Measurements from ENCODE around the gene SLC6A2.

The SLC6A2 gene

DNA sequence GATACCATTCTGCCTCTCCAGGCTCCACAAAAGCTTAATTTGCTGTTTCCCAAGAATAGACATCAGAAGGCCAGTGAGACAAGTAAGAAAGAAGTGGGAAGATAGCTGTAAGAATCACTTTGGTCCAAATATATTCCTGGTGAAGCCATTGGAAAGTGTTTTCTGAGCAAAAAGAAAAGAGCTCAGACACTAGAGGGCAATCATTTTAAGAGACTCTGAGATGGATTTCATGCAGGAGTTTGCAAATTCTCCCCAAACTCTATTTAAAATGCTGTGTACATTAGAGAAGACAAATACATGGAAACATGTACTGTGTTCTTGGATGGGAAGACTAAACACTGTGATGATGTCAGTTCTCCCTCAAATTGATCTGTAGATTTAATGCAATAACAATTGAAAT is 8.0 kb upstream of the SLC6A2 start:
- no peak for DNase-seq (ENCODE audit: low read depth)

DNA sequence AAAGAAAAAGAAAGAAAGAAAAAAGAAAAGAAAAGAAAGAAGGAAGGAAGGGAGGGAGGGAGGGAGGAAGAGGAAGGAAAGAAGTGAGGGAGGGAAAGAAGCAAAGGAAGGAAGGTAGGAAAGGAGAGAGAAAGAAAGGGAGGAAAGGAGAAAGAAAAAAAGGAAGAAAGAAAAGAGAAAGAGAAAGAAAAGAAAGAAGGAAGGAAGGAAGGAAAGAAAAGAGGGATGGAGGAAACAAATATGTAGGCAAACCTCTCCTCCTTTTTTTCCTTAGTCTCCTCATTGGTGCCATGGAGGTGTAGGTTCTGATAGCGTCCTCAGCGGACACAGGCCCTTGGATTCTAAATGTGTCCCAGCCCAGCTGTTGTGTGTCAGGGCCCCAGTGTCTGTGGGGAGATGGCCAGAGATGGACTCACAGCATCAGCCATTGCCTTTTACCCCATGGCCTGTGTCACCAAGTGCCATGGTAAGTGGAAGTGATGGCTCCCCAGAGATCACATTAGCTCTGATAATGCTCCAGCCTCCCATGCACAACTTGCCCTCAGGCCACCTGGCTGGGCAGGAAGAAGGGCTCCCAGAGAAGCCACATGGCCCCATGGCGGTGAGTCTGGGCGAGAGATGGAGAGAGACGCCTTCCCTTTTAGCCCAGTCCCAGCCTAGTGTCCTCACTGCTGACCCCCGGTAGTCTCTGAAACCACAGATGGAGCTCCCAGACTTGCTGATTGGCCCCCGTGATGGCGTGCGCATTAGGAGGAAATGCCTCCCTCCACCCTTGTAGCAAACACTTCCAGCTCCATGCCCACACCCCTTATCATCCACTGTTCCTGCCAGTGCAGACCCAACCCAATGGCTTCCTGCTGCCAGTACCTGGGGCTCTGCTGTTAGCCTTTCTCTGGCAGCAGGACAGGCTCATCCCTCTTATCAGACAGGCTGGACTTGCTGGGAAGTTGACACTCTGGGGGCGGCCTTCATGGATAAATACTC is 3.7 kb upstream of the SLC6A2 start:
- no peak for DNase-seq (ENCODE audit: low read depth)

DNA sequence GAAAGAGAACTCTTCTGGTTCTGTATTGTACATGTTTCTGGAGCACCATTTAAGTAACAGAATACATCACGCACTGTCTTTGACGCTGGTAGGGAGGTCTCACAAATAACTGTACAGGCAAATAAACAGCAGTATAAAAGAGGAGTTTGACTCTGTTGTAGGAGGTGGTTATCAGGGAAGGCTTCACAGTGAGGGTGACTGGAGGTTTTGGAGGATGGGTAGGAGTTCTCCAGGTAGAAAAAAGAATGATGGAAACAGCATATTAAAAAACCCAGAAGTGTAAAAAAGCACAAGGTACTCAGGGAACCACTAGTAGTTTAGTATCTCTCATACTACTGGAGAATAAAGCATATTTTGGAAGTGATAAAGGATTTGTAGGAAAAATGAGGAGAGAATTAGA is 2.7 kb upstream of the SLC6A2 start:
- DNase-seq (ENCODE audit: low read depth): no peak

DNA sequence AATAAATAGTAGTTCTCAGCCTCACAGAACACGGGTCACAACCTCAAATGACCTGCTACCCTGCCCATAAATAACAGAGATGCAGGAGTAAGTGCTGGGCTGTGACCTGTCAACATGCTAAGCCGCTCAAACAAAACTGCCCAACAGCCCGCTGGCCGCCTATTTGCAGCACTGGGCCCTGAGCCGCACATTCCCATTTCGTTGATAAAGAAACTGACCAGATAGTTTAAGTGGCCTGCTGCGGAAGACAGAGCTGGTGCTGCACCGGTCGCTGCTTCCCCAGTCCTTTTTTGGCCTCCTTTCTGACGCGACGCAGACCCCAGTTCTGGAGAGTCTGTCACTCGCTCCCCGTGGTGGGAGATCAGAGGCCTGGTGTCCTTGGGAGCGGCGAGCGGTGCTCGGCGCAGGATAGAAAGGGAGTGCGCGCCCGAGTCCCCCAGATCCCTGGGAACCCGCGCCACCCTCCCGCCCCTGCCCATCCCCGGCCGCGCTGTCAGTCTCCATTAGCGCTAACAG is 349 bp upstream of the SLC6A2 start:
- DNase-seq (ENCODE audit: low read depth): no peak

DNA sequence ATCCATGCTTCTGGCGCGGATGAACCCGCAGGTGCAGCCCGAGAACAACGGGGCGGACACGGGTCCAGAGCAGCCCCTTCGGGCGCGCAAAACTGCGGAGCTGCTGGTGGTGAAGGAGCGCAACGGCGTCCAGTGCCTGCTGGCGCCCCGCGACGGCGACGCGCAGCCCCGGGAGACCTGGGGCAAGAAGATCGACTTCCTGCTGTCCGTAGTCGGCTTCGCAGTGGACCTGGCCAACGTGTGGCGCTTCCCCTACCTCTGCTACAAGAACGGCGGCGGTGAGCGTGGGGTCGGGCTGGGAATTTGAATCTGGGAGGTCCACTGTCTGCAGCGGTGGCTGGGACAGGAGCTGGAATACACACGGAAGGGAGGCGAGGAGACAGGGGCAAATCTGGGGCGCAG is 904 bp downstream of the SLC6A2 start:
- no peak for DNase-seq (ENCODE audit: low read depth)

DNA sequence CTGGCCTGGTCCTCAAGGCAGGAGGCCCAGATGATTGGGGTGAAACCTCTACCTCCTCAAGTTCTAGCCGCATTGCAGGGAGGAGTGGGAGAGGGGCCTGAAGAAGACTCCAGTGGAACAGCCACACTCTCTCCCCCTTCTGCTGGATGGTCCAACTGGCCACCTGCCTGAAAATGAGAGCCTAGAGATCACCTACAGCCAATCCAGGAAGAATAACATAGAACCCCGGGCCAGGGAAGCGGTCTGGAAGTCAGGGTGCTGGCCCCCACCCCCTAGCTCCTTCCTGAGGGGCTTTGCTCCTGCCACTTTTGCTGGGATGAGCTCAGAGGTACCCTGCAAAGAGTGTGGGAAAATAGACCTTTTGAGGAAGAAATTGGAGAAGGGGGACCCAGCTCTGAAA is 1.8 kb downstream of the SLC6A2 start:
- DNase-seq (ENCODE audit: low read depth): no peak

DNA sequence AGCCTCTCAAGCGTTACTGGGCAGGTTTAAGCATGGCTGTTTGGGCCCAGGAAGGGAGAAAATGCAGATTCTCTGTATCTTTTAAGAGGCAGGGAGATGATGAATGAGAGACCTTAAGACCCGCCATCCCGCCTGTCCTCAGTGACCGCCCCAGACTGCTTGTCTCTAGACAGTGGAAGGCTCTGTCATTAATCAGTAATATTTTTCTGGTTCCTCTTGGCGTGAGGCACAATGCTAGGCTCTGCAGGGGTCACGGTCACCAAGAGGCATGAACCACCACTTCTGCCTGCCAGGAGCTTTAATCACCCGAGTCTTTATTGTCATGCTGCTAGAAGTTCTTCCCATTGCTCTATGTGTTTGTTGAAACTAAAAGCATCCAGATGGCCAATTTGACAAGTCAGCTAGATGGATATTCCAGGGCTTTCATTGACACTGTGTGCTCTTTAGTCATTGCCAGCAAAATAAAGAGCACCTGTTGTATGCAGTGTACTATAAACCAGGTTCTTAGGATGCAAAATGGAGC is 3.2 kb downstream of the SLC6A2 start:
- DNase-seq (ENCODE audit: low read depth): no peak

DNA sequence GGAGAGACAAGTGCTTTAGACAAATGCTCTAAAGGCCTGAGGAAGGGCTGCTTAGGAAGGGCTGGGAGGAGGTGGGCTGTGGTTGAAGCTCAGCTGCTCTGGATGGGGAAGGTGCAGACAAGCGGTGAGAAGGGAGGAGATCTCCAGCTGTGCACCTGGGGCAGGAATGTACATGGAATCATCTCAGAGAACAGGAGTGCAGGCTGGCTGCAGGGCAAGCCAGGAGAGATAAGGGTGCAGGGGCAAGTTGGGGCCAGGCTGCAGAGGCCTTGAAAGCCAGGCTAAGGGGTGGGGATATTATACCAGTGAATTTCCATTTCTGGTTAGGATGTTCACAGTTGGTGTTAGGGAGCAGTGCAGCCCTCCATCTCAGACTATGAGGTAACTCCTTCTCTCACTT is 4.2 kb downstream of the SLC6A2 start:
- DNase-seq (ENCODE audit: low read depth): no peak

DNA sequence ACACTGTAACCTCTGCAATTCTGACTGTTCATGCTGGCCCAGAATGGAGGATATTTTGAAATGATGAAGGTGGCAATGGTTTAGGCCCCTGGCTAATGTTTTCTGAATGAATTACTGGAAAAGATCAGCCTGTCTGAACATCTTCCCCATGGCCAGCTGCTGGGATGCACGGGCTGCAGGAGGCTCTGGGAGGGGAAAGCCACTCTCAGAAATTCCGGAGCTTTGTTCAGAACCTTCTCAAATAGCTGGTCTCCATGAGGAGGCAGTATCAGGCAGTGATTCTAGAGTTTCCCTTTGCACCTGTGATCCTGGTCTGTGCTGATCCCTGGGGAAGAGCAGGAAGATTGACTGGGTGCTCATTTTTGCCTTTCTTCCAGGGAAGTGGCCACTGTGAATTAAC is 5.0 kb downstream of the SLC6A2 start:
- DNase-seq (ENCODE audit: low read depth): no peak

DNA sequence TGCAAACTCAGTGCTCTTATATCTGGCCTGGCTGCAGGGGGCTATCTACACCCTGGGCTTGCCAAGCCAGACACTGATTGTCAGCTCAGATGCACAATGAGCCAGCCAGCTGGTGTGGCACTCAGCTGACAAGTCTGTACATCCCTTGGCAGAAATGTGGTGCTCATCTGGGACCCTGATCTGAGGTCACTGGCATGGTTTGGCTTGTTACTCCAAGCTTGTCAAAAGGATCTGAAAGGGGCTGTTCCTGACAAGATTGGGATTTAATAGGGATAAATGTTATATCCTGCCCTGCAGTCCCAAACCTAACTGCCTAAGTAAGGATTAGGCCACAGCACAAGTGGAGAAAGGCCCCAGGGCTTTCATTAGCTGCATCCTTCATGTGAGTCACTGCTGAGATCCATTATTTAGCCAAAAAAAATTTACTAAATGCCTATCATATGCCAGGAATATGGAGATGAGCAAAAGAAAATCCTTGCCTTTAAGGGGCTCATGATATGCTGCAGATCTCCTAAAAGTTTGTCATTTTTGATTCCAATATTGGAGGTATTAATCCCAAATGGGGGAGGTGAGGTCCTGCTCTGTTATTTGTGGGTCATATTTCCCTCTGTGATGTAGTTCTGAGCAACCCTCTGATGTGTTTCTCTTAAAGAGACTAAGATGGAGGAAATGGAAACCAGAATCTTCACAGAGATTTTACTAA is 6.3 kb downstream of the SLC6A2 start:
- DNase-seq (ENCODE audit: low read depth): no peak

DNA sequence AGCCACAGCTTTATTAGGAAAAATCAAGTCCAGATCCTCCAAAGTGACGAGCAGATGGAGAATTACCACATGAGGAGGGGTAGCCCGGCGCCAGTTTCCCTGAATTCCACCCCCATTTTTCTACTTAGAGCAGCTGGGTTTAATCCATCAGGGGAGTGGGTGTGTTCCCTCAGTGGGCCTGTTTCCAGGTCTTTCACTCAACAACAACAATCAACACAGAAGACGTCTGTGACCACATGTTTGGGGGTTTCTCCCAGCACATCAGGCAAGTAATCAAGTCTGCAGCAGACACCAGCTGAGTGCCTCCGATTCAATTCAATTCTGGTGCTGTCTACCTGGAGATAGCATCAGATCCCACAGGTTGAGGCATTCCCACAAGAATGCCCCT is 6.8 kb downstream of the SLC6A2 start:
- no peak for DNase-seq (ENCODE audit: low read depth)

DNA sequence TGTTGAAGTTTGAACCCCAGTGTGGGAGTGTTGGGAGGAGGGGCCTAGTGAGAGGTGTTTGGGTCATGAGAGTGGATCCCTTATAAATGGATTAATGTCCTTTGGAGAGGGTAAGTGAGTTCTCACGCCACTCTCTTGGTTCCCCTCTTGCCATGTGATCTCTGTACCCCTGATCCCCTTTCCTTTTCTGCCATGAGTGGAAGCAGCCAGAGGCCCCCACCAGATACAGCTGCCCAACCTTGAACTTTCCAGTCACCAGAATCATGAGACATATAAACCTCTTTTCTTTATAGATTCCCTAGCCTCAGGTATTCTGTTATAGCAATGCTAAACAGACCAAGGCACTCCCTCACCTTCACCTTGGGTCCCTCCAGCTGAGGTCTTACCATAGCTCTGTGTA is 7.4 kb downstream of the SLC6A2 start:
- no peak for DNase-seq (ENCODE audit: low read depth)

DNA sequence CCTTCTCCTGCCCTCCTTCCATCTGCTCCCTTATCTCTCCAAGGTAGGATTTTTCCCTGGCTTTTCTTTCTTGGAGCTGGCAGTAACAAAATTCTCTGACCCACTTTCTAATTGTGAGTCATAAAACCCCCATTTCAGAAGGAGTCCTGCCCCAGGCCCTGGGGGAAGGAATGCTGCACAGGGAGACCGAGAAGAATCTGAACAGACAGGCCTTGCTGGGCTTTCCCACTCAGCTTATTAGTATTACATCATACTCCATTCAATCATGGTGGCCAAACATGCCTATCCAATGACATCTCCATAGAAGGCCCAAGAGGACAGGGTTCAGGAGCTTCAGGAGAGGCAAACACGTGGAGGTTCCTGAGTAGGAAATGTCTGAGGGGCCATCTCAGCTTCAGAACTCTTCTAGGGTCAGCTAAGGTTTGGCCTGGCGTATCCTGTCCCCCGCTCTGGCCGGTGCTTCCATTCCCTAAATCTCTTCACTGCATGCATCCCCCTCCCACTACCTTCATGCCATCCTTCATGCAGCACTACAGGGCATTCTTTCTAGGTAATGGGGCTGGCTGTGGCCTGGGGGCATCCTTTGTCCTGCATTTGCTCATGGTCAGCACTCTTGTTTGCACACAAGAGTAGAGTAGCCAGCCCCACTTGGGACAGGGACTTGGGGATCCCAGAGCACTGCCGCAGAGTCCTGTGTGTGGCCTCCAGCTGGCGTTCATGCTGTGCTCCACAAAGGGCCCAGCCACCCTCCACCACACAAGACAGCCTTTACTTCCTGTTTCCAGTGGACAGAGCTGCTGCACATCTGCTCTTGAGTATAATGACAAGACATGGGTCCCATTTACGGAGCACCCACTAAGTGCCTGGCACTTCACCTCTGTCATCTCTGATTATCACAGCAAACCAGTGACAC is 8.2 kb downstream of the SLC6A2 start:
- no peak for DNase-seq (ENCODE audit: low read depth)

DNA sequence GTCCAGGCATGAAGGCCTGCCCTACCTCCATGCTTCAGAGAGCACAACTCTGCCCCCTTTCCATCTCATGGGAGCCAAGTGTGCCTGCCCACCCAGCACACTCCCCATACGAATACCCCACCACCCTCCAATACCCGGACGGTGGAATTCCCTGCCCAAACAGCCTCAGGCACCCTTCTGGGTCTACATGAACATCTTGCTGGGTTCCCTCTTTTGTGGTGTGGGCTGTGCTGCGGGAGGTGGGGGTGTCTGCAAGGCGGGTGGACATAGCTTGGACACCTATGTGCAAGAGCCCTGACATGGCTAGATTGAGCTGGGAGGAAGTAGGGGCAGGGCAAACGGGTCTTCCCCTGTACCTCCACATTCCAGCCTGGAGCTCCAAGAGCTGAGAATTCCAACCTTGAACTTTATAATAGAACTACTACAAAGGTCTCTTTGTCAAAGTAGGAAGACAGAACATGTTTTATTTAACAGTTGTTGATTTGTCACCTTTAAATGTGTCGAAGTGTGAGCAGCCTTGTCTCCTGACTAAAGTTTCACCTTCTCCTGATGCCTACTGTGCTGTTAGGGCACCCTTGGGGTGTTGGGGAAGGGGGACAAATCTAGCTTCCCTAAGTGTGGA is 9.1 kb downstream of the SLC6A2 start:
- DNase-seq (ENCODE audit: low read depth): no peak

DNA sequence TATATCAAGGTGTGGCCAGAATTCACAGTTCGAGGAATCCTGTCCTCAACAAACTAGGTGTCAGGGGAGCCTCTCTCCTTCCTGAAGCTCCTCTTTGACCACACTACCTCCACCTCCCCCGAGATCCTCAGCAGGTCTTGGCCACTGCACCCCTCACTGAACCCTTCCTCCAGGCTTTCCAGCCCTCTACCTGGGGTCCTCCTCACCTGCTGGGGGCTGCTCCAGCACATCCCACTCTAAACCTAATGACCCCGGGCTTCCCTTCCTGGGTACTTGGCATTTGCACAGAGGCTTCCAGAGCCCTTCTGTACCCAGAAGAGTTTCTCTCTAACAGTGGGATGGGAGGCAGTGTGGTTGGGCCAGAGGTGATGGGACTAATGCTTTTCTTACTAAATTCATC is 9.7 kb downstream of the SLC6A2 start:
- no peak for DNase-seq (ENCODE audit: low read depth)

DNA sequence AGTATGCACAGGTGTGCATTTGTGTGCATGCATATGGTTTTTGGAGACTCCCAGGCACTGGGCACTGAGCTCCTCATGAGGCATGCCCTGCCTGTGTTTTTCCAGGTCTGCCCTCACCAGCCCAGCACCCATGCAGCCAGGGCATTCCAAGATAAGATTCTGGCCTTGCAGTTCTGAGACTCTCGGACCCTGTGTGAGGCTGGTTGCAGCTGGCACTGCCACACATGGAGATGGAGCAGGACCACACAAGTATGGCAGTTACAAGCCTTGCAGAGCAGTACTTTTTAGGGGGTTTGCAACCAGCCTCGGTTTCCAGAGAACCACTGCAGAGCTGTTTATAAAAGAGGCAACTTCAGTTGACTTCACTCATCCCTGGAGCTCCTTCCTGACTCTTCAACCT is 10.2 kb downstream of the SLC6A2 start:
- no peak for DNase-seq (ENCODE audit: low read depth)

DNA sequence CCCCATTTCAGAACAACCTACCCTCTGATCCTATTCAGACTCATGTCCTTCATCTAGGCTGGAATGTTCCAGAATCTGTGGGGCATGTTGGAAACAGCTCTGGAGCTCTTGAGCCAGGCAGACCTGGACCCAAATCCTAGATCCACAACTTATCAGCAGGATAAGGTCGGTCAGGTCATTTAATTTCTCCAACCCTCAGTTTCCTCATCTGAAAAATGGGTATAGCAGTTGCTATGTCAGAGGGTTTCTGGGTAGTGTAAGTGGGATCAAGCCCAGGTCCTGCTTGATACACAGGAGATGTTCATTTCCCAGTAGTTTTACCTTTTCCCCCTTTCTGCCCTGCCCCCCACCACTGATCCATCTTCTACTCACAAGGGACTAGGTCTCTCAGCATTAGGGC is 12.0 kb downstream of the SLC6A2 start:
- no peak for DNase-seq (ENCODE audit: low read depth)

DNA sequence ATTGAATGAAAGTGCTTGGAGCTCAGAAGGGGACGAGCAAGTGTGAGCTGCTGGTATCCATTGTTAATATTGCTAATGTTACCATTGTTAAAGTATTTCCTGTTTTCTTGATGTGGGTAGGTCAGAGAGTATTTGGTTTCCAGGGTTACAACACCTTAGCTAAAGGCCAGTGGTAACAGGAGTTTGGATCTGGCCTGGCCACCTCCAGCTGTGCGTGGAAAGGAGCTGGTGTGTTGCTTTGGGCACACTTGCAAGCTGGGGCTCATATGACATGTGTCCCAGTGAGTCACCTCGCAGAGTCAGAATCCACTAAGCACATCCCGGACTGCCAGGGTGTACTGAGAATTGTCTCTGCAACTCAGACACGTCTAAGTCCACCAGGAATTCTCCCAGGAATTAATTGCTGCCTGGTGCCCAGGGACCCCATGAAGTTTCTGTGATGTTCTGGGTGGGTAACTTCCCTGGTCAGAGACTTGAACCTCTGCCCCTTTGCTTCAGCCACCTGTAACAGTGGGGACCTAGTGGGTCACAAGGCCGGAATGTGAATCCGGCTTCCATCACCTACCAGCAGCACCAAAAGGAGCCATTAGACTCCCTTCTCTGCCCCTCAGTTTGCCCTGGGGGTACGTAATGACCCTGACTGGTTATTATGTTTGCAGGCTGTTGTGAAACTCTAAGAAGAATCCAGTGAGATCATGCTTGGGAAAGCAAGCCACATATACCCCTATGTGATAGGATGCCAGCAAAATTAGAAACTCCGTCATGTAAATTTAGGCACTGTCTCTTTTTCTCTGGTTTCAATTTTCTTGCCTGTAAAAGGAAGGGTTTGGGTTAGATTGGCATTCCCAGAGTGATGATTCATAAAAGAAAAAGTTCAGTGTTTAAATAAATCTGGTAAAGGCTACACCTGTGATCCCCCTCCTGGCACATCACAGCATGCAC is 12.8 kb downstream of the SLC6A2 start:
- no peak for DNase-seq (ENCODE audit: low read depth)

DNA sequence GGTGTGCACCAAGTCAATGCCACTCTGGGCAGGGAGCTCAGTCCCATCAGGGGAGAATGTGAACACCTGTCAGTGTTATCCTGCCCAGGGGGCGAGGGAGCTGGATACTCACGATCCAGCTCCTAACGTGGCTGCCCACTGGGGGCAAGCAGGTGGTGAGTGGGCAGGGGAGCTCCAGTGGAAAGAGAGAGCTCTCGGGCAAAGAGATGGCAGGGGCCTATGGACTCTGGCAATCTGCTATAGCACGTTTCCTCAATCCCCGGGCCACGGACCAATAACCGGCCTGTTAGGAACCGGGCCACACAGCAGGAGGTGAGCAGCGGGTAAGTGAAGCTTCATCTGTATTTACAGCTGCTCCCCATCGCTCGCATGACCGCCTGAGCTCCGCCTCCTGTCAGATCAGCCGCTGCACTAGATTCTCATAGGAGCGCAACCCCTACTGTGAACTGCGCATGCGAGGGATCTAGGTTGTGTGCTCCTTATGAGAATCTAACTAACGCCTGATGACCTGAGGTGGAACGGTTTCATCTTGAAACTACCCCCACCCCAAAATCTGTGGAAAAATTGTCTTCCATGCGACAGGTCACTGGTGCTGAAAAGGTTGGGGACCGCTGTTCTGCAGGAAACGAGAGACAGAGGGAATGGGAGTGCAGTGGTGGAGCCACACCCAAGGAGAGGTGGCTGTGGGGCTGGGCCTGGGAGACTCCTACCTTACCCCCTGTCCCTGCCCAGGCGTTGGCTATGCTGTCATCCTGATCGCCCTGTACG is 15.6 kb downstream of the SLC6A2 start:
- DNase-seq (ENCODE audit: low read depth): no peak

DNA sequence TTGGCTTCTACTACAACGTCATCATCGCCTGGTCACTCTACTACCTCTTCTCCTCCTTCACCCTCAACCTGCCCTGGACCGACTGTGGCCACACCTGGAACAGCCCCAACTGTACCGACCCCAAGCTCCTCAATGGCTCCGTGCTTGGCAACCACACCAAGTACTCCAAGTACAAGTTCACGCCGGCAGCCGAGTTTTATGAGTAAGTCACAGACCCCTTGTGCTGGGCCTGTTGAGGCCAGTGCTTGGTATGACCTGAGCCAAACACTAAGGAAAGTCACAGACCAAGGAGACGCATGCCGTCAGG is 16.1 kb downstream of the SLC6A2 start:
- DNase-seq (ENCODE audit: low read depth): no peak
